ELF-1 (cell line): ENCODE measurements around the gene RASA3.
"Not testable (repeated sequence)": the region's sequence is repeated elsewhere in the genome, so short reads cannot be mapped to it uniquely, and the experiment has no call there.

Source experiments
- DNase-seq: peaks from one replicate; pipeline ENCODE4 v3.0.0-alpha.2; 2016; ENCODE audit warnings: low read depth, low spot score

RASA3 gene

GRCh38 chr13:114114006-114114640, 18.3 kb downstream of the RASA3 start:
- no peak for DNase-seq

- DNase-seq = not testable (repeated sequence)
These were observed 19.0 kb downstream of the RASA3 start for GRCh38 chr13:114113395-114113794.

GRCh38 chr13:114112826-114113322, 19.5 kb downstream of the RASA3 start:
- DNase-seq = peak; percentile 79

GRCh38 chr13:114112231-114112825, 20.1 kb downstream of the RASA3 start:
- DNase-seq = peak; percentile 49

GRCh38 chr13:114111577-114111976, 20.8 kb downstream of the RASA3 start:
- DNase-seq = no peak

- DNase-seq = not testable (repeated sequence)
These were observed 21.6 kb downstream of the RASA3 start for GRCh38 chr13:114110830-114111189.

GRCh38 chr13:114110091-114110829, 22.2 kb downstream of the RASA3 start:
- DNase-seq = peak; percentile 77

- DNase-seq = peak; percentile 62
These were observed 22.8 kb downstream of the RASA3 start for GRCh38 chr13:114109641-114110041.

GRCh38 chr13:114108894-114109293, 23.5 kb downstream of the RASA3 start:
- no peak for DNase-seq

GRCh38 chr13:114108141-114108761, 24.2 kb downstream of the RASA3 start:
- DNase-seq = no peak

GRCh38 chr13:114107686-114108081, 24.7 kb downstream of the RASA3 start:
- no peak for DNase-seq

- no peak for DNase-seq
These were observed 25.3 kb downstream of the RASA3 start for GRCh38 chr13:114106991-114107685.

- no peak for DNase-seq
These were observed 25.9 kb downstream of the RASA3 start for GRCh38 chr13:114106526-114106925.

GRCh38 chr13:114105521-114106225, 26.8 kb downstream of the RASA3 start:
- DNase-seq = peak; percentile 79

- no peak for DNase-seq
These were observed 27.5 kb downstream of the RASA3 start for GRCh38 chr13:114104655-114105520.

GRCh38 chr13:114103801-114104654, 28.4 kb downstream of the RASA3 start:
- no peak for DNase-seq

GRCh38 chr13:114103289-114103621, 29.2 kb downstream of the RASA3 start:
- DNase-seq = not testable (repeated sequence)

- no peak for DNase-seq
These were observed 29.7 kb downstream of the RASA3 start for GRCh38 chr13:114102521-114103288.
